HepG2 (cell line): ENCODE measurements around the gene LHB. TPM values are rescaled to one million over a fixed set of nuclear protein-coding genes. Genes with fewer than 3 reads are reported as not detected.

Experiments
- ATF1 ChIP-seq: IDR thresholded peaks from 2 replicates; pipeline ENCODE4 v1.6.1; 2016; ENCODE audit warnings: mild to moderate bottlenecking, control low read depth
- ELF4 ChIP-seq: sonication (generic); formaldehyde crosslinking; IDR thresholded peaks from 2 replicates; pipeline ENCODE4 v1.5.0; 2020; ENCODE audit warnings: missing genetic modification reagents, mild to moderate bottlenecking, moderate library complexity, borderline replicate concordance
- FLYWCH1 ChIP-seq: sonication (generic); formaldehyde crosslinking; IDR thresholded peaks from 2 replicates; pipeline ENCODE4 v1.8.1; 2023; ENCODE audit warnings: mild to moderate bottlenecking, missing genetic modification reagents
- GATAD1 ChIP-seq: IDR thresholded peaks from 2 replicates; pipeline ENCODE4 v1.6.1; 2016; ENCODE audit warnings: missing genetic modification reagents, missing compliant biosample characterization
- HMGXB4 ChIP-seq, 2 experiments: sonication (generic) in 1 of 2; formaldehyde crosslinking in 1 of 2; IDR thresholded peaks; 2 replicates each; pipeline versions ENCODE4 v1.4.0 to v1.6.1; 2018 to 2020; ENCODE audit warnings: missing genetic modification reagents in 2 of 2, borderline replicate concordance in 1 of 2, low read depth in 1 of 2, mild to moderate bottlenecking in 1 of 2, missing biosample characterization in 1 of 2
- KLF16 ChIP-seq, 2 experiments: sonication (generic) in 1 of 2; formaldehyde crosslinking in 1 of 2; IDR thresholded peaks; 2 replicates each; pipeline versions ENCODE4 v1.6.1 to v1.8.0; 2016 to 2023; ENCODE audit warnings: missing genetic modification reagents in 2 of 2, missing compliant biosample characterization in 1 of 2
- MAZ ChIP-seq, 2 experiments: sonication (generic) in 1 of 2; formaldehyde crosslinking in 1 of 2; IDR thresholded peaks; 2 replicates each; pipeline versions ENCODE4 v1.5.0 to v1.6.1; 2012 to 2020; ENCODE audit warnings: low read depth in 2 of 2, mild to moderate bottlenecking in 2 of 2, borderline replicate concordance in 1 of 2, improper control_type of control experiment in 1 of 2, low read length in 1 of 2, missing genetic modification reagents in 1 of 2, moderate library complexity in 1 of 2
- MBD4 ChIP-seq: IDR thresholded peaks from 2 replicates; pipeline ENCODE4 v1.6.1; 2012; ENCODE audit warnings: low read length, inconsistent platforms, borderline replicate concordance
- NFATC3 ChIP-seq: sonication (generic); formaldehyde crosslinking; IDR thresholded peaks from 2 replicates; pipeline ENCODE4 v1.5.1; 2020; ENCODE audit warnings: mild to moderate bottlenecking, missing genetic modification reagents
- RARA ChIP-seq: IDR thresholded peaks from 2 replicates; pipeline ENCODE4 v1.6.1; 2016; ENCODE audit warnings: missing genetic modification reagents, missing compliant biosample characterization
- RXRB ChIP-seq: IDR thresholded peaks from 2 replicates; pipeline ENCODE4 v1.6.1; 2016; ENCODE audit warnings: borderline replicate concordance, missing genetic modification reagents, missing compliant biosample characterization
- THRA ChIP-seq: sonication (generic); formaldehyde crosslinking; IDR thresholded peaks from 2 replicates; pipeline ENCODE4 v1.4.0; 2020; ENCODE audit warnings: missing genetic modification reagents, borderline replicate concordance
- ZBTB21 ChIP-seq: sonication (generic); formaldehyde crosslinking; IDR thresholded peaks from 2 replicates; pipeline ENCODE4 v1.4.0; 2020; ENCODE audit warnings: missing genetic modification reagents
- ZMYM4 ChIP-seq: sonication (generic); formaldehyde crosslinking; IDR thresholded peaks from 2 replicates; pipeline ENCODE4 v1.8.1; 2023; ENCODE audit warnings: mild to moderate bottlenecking, missing genetic modification reagents
- ZNF256 ChIP-seq: sonication (generic); formaldehyde crosslinking; conservative IDR thresholded peaks from 2 replicates; pipeline ENCODE4 v1.4.0; 2020; ENCODE audit warnings: missing genetic modification reagents
- ZNF326 ChIP-seq: sonication (generic); formaldehyde crosslinking; IDR thresholded peaks from 2 replicates; pipeline ENCODE4 v1.4.0; 2020; ENCODE audit warnings: missing genetic modification reagents, borderline replicate concordance
- ZNF691 ChIP-seq: sonication (generic); formaldehyde crosslinking; IDR thresholded peaks from 2 replicates; pipeline ENCODE4 v1.4.0; 2020; ENCODE audit warnings: missing genetic modification reagents, low read depth, mild to moderate bottlenecking, borderline replicate concordance
- ZNF800 ChIP-seq: sonication (generic); formaldehyde crosslinking; IDR thresholded peaks from 2 replicates; pipeline ENCODE4 v1.4.0; 2020; ENCODE audit warnings: missing genetic modification reagents
- ZSCAN29 ChIP-seq: sonication (generic); formaldehyde crosslinking; conservative IDR thresholded peaks from 2 replicates; pipeline ENCODE4 v1.4.0; 2020; ENCODE audit warnings: mild to moderate bottlenecking, missing genetic modification reagents
- ZUFSP ChIP-seq: sonication (generic); formaldehyde crosslinking; IDR thresholded peaks from 2 replicates; pipeline ENCODE4 v1.9.0; 2021; ENCODE audit warnings: missing genetic modification reagents, mild to moderate bottlenecking, borderline replicate concordance
- polyA plus RNA-seq, 8 experiments: library from polyadenylated mRNA; depleted of rRNA in 3 of 8; stranded (reverse) in 7 of 8; unstranded in 1 of 8; fragments of >200 nt; fragmentation: Illumina TruSeq in 4 of 8; extraction: Trizol in 4 of 8; gene quantifications; 2 replicates each; pipeline versions ENCODE4 v1.2.1 to v1.2.3, GENCODE V29; 2011 to 2016; ENCODE audit warnings: low read depth in 4 of 8, missing spikeins in 1 of 8, mixed read lengths in 1 of 8; ENCODE audit not compliant: insufficient read depth in 1 of 8
- total RNA-seq, 5 experiments: library from RNA; depleted of rRNA; stranded (reverse); fragments of >200 nt; fragmentation: Illumina TruSeq; extraction: Trizol; gene quantifications; 2 replicates each; pipeline ENCODE4 v1.2.3, GENCODE V29; 2016; ENCODE audit warnings: low read depth in 1 of 5

LHB gene
- total and polyA plus RNA-seq, 2 of the 13 experiments (the other 11 are each of a cell fraction or from before 2014, with no cell fraction given), result not detected

- 0 out of 2 replicates have a peak, but pooled peaks have one; percentile 6 for TF ChIP-seq THRA
- no peak for TF ChIP-seq ZNF691 (CRISPR knock-in tag)
- peak in 1 of 2 experiments; percentile 20; a peak in 1 of 4 replicates for TF ChIP-seq HMGXB4 (CRISPR knock-in tag; IDR thresholded peaks at IDR 0.05; ENCODE audit: borderline replicate concordance in 1 of 2, low read depth in 1 of 2)
- TF ChIP-seq GATAD1 (CRISPR knock-in tag), result no peak; the same call in 1 of the 2 replicates
- no peak for TF ChIP-seq ATF1
- no peak; a peak in 1 of 4 replicates for TF ChIP-seq KLF16 (CRISPR knock-in tag; IDR thresholded peaks at IDR 0.05)
- no peak for TF ChIP-seq ZBTB21 (CRISPR knock-in tag)
- TF ChIP-seq RXRB (CRISPR knock-in tag), result no peak
- no peak for TF ChIP-seq FLYWCH1 (CRISPR knock-in tag)
- TF ChIP-seq MBD4, result peak; percentile 71; the same call in 1 of the 2 replicates
- no peak for TF ChIP-seq MAZ (IDR thresholded peaks at IDR 0.05; ENCODE audit: borderline replicate concordance, low read depth, low read length)
- peak; percentile 16; the same call in 1 of the 2 replicates for TF ChIP-seq MAZ (CRISPR knock-in tag; IDR thresholded peaks at IDR 0.05; ENCODE audit: low read depth)
- TF ChIP-seq NFATC3 (CRISPR knock-in tag), result no peak
- TF ChIP-seq RARA, result no peak
- no peak for TF ChIP-seq ZUFSP (CRISPR knock-in tag)
- no peak for TF ChIP-seq ZSCAN29
- peak; percentile 96 for TF ChIP-seq ZNF326 (CRISPR knock-in tag)
- TF ChIP-seq ELF4 (CRISPR knock-in tag), result no peak
- peak; percentile 24; the same call in 1 of the 2 replicates for TF ChIP-seq ZNF800 (CRISPR knock-in tag)
- TF ChIP-seq ZMYM4 (CRISPR knock-in tag), result peak; percentile 1
- no peak; the same call in 1 of the 2 replicates for TF ChIP-seq ZNF256
Observed at GRCh38 chr19:48967346-48968178, 49.3 kb downstream of the LHB start (continued).
